ENCODE data around the gene MAFF.

- TF ChIP-seq POLR2A (IDR thresholded peaks at IDR 0.05) (no peak), POLR2AphosphoS5 (IDR thresholded peaks at IDR 0.05) (no peak), CTCF (IDR thresholded peaks at IDR 0.05) (no peak)
These were observed 29.6 kb upstream of the MAFF start for GRCh38 chr22:38171927-38172831.

All from stomach (tissue), 4 donors.